Liver (tissue), 9 donors: ENCODE data around the gene MTCH1. TPM values are rescaled to one million over a fixed set of nuclear protein-coding genes. Genes with fewer than 3 reads are reported as not detected.

Source experiments
- DNase-seq: peaks from one replicate; pipeline ENCODE4 v3.0.0-alpha.2; 2017; ENCODE audit warnings: low spot score
- H3K27ac ChIP-seq, 2 donors: one replicate each; pipeline ENCODE4 v1.7.0; 2013; ENCODE audit warnings: inconsistent platforms in 2 of 2, low read length in 2 of 2, control low read depth in 1 of 2, low read depth in 1 of 2, mild to moderate bottlenecking in 1 of 2
- H3K27me3 ChIP-seq, 4 donors: one replicate each; pipeline versions ENCODE4 v1.6.1 to v1.7.0; 2013; ENCODE audit warnings: low read length in 3 of 4, inconsistent platforms in 1 of 4, mild to moderate bottlenecking in 1 of 4, moderate library complexity in 1 of 4; ENCODE audit not compliant: control insufficient read depth in 4 of 4, insufficient read depth in 4 of 4
- H3K36me3 ChIP-seq, 4 donors: one replicate each; pipeline versions ENCODE4 v1.6.1 to v1.7.0; 2013; ENCODE audit warnings: low read length in 3 of 4, mild to moderate bottlenecking in 3 of 4, low read depth in 1 of 4, moderate library complexity in 1 of 4; ENCODE audit not compliant: control insufficient read depth in 4 of 4, insufficient read depth in 3 of 4
- H3K4me1 ChIP-seq, 4 donors: one replicate each; pipeline versions ENCODE4 v1.6.1 to v1.7.0; 2013; ENCODE audit warnings: low read length in 3 of 4, mild to moderate bottlenecking in 3 of 4, moderate library complexity in 1 of 4; ENCODE audit not compliant: control insufficient read depth in 4 of 4, insufficient read depth in 4 of 4
- H3K4me3 ChIP-seq, 3 donors: one replicate each; pipeline versions ENCODE4 v1.6.1 to v1.7.0; 2013; ENCODE audit warnings: low read length in 3 of 3, control low read depth in 1 of 3, low read depth in 1 of 3, mild to moderate bottlenecking in 1 of 3
- H3K9ac ChIP-seq, 2 donors: one replicate each; pipeline ENCODE4 v1.7.0; 2013; ENCODE audit warnings: low read length in 2 of 2, mild to moderate bottlenecking in 2 of 2, moderate library complexity in 2 of 2, control low read depth in 1 of 2, low read depth in 1 of 2
- H3K9me3 ChIP-seq, 4 donors: one replicate each; pipeline versions ENCODE4 v1.6.1 to v1.7.0; 2013; ENCODE audit warnings: low read length in 3 of 4; ENCODE audit not compliant: control insufficient read depth in 4 of 4
- EGR1 ChIP-seq, 2 donors: IDR thresholded peaks; 2 replicates each; pipeline ENCODE4 v1.6.1; 2016 to 2018; ENCODE audit warnings: antibody characterized with exemption in 2 of 2, low read depth in 2 of 2
- FOXA1 ChIP-seq: IDR thresholded peaks from 2 replicates; pipeline ENCODE4 v1.6.1; 2016; ENCODE audit warnings: antibody characterized with exemption
- FOXA2 ChIP-seq: IDR thresholded peaks from 2 replicates; pipeline ENCODE4 v1.6.1; 2016; ENCODE audit warnings: antibody characterized with exemption
- GABPA ChIP-seq, 2 donors: IDR thresholded peaks in 1 of 2; conservative IDR thresholded peaks in 1 of 2; 2 replicates each; pipeline ENCODE4 v1.6.1; 2016; ENCODE audit warnings: antibody characterized with exemption in 2 of 2, mild to moderate bottlenecking in 1 of 2, moderate library complexity in 1 of 2
- HNF4A ChIP-seq, 2 donors: conservative IDR thresholded peaks; 2 replicates each; pipeline ENCODE4 v1.6.1; 2016; ENCODE audit warnings: antibody characterized with exemption in 2 of 2, mild to moderate bottlenecking in 2 of 2
- HNF4G ChIP-seq: IDR thresholded peaks from 2 replicates; pipeline ENCODE4 v1.6.1; 2016; ENCODE audit warnings: antibody characterized with exemption
- JUND ChIP-seq, 2 donors: IDR thresholded peaks; 2 replicates each; pipeline ENCODE4 v1.6.1; 2016; ENCODE audit warnings: antibody characterized with exemption in 2 of 2
- RAD21 ChIP-seq, 2 donors: IDR thresholded peaks; 2 replicates each; pipeline ENCODE4 v1.6.1; 2016; ENCODE audit warnings: antibody characterized with exemption in 2 of 2, mild to moderate bottlenecking in 2 of 2
- SP1 ChIP-seq: IDR thresholded peaks from 2 replicates; pipeline ENCODE4 v1.6.1; 2018; ENCODE audit warnings: antibody characterized with exemption, mild to moderate bottlenecking
- TAF1 ChIP-seq: conservative IDR thresholded peaks from 2 replicates; pipeline ENCODE4 v1.6.1; 2016; ENCODE audit warnings: antibody characterized with exemption, mild to moderate bottlenecking
- YY1 ChIP-seq: IDR thresholded peaks from 2 replicates; pipeline ENCODE4 v1.6.1; 2016; ENCODE audit warnings: antibody characterized with exemption, mild to moderate bottlenecking
- WGBS: extraction: QIAGEN DNeasy Blood & Tissue Kit; methylation state at CpG from one replicate; pipeline ENCODE4 v1.1.7; 2013; 5-methylcytosine and 5-hydroxymethylcytosine counted together
- polyA plus RNA-seq, 2 donors: library from polyadenylated mRNA; stranded (reverse) in 1 of 2; unstranded in 1 of 2; fragments of 200-250 nt in 1 of 2; fragments of >200 nt in 1 of 2; fragmentation: Nextera tagmentation in 1 of 2; extraction: Ambion mirVana in 1 of 2; gene quantifications; one replicate each; pipeline versions ENCODE4 v1.2.1 to v1.2.3, GENCODE V29; 2013 to 2015
- total RNA-seq, 2 donors: library from RNA; depleted of rRNA; stranded (reverse); fragments of >200 nt; gene quantifications; one replicate each; pipeline ENCODE4 v1.2.3, GENCODE V29; 2014
- TF ChIP-seq, protein P1 (sequence below): IDR thresholded peaks from 2 replicates; pipeline ENCODE4 v1.6.1; 2016; ENCODE audit warnings: antibody characterized with exemption
- TF ChIP-seq, protein P2 (sequence below): IDR thresholded peaks from 2 replicates; pipeline ENCODE4 v1.6.1; 2016; ENCODE audit warnings: antibody characterized with exemption, mild to moderate bottlenecking
- TF ChIP-seq, protein P3 (sequence below): IDR thresholded peaks from 2 replicates; pipeline ENCODE4 v1.6.1; 2016; ENCODE audit warnings: antibody characterized with exemption
- TF ChIP-seq, protein P4 (sequence below): IDR thresholded peaks from 2 replicates; pipeline ENCODE4 v1.6.1; 2016; ENCODE audit warnings: antibody characterized with exemption
- TF ChIP-seq, protein P5 (sequence below): fragments of 150-350 bp; IDR thresholded peaks from 2 replicates; pipeline ENCODE4 v1.5.1; 2017; ENCODE audit warnings: improper control_type of control experiment, low read depth, low read length; ENCODE audit not compliant: missing input control
- donor health status: healthy.
- donor health status: healthy.
- donor health status: healthy.
- donor health status: healthy.
- donor health status: healthy.

MTCH1 gene
- total and polyA plus RNA-seq, 4 donors: 61.5 to 79.6 (median 74.1) TPM

DNA sequence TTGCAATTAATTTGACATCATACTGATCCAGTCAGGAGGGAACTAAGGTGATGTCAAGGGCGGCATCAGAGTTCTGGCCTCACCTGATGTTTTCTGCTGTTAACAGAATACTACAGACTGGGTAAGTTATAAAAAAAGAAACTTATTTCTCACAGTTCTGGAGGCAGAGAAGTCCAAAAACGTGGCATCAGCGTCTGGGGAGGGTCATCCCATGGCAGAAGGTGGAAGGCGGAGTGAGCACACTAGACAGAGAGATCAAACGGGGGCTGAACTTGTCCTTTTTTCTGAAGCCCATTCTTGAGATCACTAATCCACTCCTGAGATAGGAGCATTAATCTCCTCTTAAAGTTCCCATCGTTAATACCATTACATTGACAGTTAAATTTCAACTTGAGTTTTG is 3.3 kb upstream of the MTCH1 start:
- no peak for DNase-seq
- peaks cover 6 to 22% (median 13%) of the 10 kb centered on the region in 4 donors for H3K4me1 ChIP-seq
- no peaks in the 10 kb centered on the region for H3K27me3 ChIP-seq
- H3K4me3 ChIP-seq: no peak overlapping the region
- 79% methylated on average over 6 of the region's 6 CpGs for WGBS
- no peak overlapping the region for H3K9ac ChIP-seq
- H3K36me3 ChIP-seq: no peaks in the 10 kb centered on the region
- no peak for TF ChIP-seq TAF1
- TF ChIP-seq FOXA2: no peak
- TF ChIP-seq, protein P1, sequence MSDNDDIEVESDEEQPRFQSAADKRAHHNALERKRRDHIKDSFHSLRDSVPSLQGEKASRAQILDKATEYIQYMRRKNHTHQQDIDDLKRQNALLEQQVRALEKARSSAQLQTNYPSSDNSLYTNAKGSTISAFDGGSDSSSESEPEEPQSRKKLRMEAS: no peak
- no peak for TF ChIP-seq RAD21 (IDR thresholded peaks at IDR 0.05)
- TF ChIP-seq JUND (IDR thresholded peaks at IDR 0.05): no peak
- TF ChIP-seq YY1: no peak
- TF ChIP-seq, protein P2, sequence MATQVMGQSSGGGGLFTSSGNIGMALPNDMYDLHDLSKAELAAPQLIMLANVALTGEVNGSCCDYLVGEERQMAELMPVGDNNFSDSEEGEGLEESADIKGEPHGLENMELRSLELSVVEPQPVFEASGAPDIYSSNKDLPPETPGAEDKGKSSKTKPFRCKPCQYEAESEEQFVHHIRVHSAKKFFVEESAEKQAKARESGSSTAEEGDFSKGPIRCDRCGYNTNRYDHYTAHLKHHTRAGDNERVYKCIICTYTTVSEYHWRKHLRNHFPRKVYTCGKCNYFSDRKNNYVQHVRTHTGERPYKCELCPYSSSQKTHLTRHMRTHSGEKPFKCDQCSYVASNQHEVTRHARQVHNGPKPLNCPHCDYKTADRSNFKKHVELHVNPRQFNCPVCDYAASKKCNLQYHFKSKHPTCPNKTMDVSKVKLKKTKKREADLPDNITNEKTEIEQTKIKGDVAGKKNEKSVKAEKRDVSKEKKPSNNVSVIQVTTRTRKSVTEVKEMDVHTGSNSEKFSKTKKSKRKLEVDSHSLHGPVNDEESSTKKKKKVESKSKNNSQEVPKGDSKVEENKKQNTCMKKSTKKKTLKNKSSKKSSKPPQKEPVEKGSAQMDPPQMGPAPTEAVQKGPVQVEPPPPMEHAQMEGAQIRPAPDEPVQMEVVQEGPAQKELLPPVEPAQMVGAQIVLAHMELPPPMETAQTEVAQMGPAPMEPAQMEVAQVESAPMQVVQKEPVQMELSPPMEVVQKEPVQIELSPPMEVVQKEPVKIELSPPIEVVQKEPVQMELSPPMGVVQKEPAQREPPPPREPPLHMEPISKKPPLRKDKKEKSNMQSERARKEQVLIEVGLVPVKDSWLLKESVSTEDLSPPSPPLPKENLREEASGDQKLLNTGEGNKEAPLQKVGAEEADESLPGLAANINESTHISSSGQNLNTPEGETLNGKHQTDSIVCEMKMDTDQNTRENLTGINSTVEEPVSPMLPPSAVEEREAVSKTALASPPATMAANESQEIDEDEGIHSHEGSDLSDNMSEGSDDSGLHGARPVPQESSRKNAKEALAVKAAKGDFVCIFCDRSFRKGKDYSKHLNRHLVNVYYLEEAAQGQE: no peak
- TF ChIP-seq FOXA1: no peak
- no peak for TF ChIP-seq HNF4A (conservative IDR thresholded peaks at IDR 0.05)
- no peak for TF ChIP-seq GABPA (IDR thresholded peaks at IDR 0.05 in 1 of 2, conservative IDR thresholded peaks at IDR 0.05 in 1 of 2)
- TF ChIP-seq, protein P3, sequence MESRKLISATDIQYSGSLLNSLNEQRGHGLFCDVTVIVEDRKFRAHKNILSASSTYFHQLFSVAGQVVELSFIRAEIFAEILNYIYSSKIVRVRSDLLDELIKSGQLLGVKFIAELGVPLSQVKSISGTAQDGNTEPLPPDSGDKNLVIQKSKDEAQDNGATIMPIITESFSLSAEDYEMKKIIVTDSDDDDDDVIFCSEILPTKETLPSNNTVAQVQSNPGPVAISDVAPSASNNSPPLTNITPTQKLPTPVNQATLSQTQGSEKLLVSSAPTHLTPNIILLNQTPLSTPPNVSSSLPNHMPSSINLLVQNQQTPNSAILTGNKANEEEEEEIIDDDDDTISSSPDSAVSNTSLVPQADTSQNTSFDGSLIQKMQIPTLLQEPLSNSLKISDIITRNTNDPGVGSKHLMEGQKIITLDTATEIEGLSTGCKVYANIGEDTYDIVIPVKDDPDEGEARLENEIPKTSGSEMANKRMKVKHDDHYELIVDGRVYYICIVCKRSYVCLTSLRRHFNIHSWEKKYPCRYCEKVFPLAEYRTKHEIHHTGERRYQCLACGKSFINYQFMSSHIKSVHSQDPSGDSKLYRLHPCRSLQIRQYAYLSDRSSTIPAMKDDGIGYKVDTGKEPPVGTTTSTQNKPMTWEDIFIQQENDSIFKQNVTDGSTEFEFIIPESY: no peak
- TF ChIP-seq, protein P4, sequence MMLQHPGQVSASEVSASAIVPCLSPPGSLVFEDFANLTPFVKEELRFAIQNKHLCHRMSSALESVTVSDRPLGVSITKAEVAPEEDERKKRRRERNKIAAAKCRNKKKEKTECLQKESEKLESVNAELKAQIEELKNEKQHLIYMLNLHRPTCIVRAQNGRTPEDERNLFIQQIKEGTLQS: no peak
- TF ChIP-seq, protein P5, sequence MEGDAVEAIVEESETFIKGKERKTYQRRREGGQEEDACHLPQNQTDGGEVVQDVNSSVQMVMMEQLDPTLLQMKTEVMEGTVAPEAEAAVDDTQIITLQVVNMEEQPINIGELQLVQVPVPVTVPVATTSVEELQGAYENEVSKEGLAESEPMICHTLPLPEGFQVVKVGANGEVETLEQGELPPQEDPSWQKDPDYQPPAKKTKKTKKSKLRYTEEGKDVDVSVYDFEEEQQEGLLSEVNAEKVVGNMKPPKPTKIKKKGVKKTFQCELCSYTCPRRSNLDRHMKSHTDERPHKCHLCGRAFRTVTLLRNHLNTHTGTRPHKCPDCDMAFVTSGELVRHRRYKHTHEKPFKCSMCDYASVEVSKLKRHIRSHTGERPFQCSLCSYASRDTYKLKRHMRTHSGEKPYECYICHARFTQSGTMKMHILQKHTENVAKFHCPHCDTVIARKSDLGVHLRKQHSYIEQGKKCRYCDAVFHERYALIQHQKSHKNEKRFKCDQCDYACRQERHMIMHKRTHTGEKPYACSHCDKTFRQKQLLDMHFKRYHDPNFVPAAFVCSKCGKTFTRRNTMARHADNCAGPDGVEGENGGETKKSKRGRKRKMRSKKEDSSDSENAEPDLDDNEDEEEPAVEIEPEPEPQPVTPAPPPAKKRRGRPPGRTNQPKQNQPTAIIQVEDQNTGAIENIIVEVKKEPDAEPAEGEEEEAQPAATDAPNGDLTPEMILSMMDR: no peak
- no peak for TF ChIP-seq HNF4G
- no peak for TF ChIP-seq SP1
- TF ChIP-seq EGR1 (IDR thresholded peaks at IDR 0.05; ENCODE audit: low read depth in 2 of 2): no peak
- no peaks in the 10 kb centered on the region for H3K9me3 ChIP-seq
- H3K27ac ChIP-seq: no peak overlapping the region

DNA sequence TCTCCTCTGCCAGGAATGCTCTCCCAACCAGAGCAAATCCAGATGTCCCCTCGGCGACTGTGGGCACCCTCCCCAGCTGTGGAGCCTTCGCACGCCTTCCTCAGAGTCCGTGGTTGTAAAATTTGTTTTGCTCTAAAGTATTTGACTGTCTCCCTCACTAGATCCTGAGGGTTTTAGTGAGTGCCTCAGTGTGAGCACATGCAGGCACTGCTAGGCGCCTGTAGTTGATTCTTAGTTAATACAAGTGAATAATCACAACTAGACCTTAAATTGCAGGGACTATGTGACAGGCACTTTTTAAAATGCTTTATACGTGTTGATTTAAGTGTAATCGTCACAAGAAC is 680 bp upstream of the MTCH1 start:
- H3K27ac ChIP-seq: peak overlapping the region; percentile 86 to 97
- TF ChIP-seq, protein P1: no peak
- TF ChIP-seq, protein P2: peak; percentile 14
- TF ChIP-seq EGR1 (IDR thresholded peaks at IDR 0.05; ENCODE audit: low read depth in 2 of 2): peak in 1 of 2 donors; percentile 4
- WGBS: 2% methylated on average over 8 of the region's 8 CpGs
- H3K4me1 ChIP-seq: peaks cover 6 to 30% (median 17%) of the 10 kb centered on the region in 4 donors
- no peaks in the 10 kb centered on the region for H3K36me3 ChIP-seq
- peak overlapping the region; percentile 88 to 96 (median 93) for H3K4me3 ChIP-seq
- H3K9me3 ChIP-seq: no peaks in the 10 kb centered on the region
- H3K27me3 ChIP-seq: no peaks in the 10 kb centered on the region
- peak overlapping the region; percentile 94 to 97 for H3K9ac ChIP-seq
- no peak for DNase-seq
